ENCODE results near the gene DCBLD1. TPM values are rescaled to one million over a fixed set of nuclear protein-coding genes. Genes with fewer than 3 reads are reported as not detected.

The DCBLD1 gene
- total RNA-seq, 1 experiment from 2014 or later = 19.5 TPM

DNA sequence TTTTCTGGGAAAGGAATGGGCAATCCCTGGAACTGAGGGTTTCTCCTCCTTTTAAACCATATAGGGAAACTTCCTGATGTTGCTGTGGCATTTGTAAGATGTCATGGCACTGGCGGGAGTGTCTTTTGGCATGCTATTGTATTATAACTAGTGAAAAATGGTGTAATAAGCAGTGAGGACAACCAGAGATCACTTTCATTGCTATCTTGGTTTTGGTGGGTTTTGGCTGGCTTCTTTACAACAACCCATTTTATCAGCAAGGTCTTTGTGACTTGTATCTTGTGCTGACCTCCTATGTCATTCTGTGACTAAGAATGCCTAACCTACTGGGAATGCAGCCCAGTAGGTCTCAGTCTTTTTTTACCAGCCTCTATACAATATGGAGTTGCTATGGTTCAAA, 9.1 kb upstream of the DCBLD1 start:
- Histone ChIP-seq H3K27me3 (ENCODE audit: insufficient read depth, low read length) (no peaks in the 10 kb centered on the region), H3K9me3 (ENCODE audit: control insufficient read depth in 1 of 2, insufficient read depth in 1 of 2, low read depth in 1 of 2, low read length in 2 of 2) (no peaks in the 10 kb centered on the region), H4K20me1 (ENCODE audit: insufficient read depth) (no peaks in the 10 kb centered on the region), H3K9ac (ENCODE audit: low read length) (no peak overlapping the region), H2AFZ (ENCODE audit: low read depth, low read length, poor library complexity, severe bottlenecking) (no peak overlapping the region), H3K4me1 (ENCODE audit: control insufficient read depth in 1 of 2, insufficient read depth in 2 of 2, low read length in 2 of 2) (0 out of 4 replicates have a peak, but pooled peaks cover 0 to under 1% of the 10 kb centered on the region in 2 experiments), H3K4me3 (replicated peaks in 1 of 2; ENCODE audit: low read depth in 1 of 2, low read length in 2 of 2) (no peak overlapping the region), H3K4me2 (ENCODE audit: low read length) (no peak overlapping the region), H3K27ac (ENCODE audit: low read depth, low read length) (no peak overlapping the region), H3K79me2 (ENCODE audit: insufficient read depth, low read length) (no peaks in the 10 kb centered on the region), H3K9me2 (ENCODE audit: insufficient read depth) (no peaks in the 10 kb centered on the region), H3K36me3 (ENCODE audit: control insufficient read depth in 1 of 2, insufficient read depth in 2 of 2, low read length in 2 of 2) (no peaks in the 10 kb centered on the region)
- TF ChIP-seq SRF (IDR thresholded peaks at IDR 0.05; ENCODE audit: low read depth) (no peak), EGR1 (IDR thresholded peaks at IDR 0.05; ENCODE audit: low read depth) (no peak), JUND (IDR thresholded peaks at IDR 0.05) (no peak), TCF7L2 (IDR thresholded peaks at IDR 0.05; ENCODE audit: borderline replicate concordance, extremely low read depth, insufficient read depth, insufficient read length) (no peak), ZFX (IDR thresholded peaks at IDR 0.05) (no peak), FOSL1 (IDR thresholded peaks at IDR 0.05; ENCODE audit: low read depth) (no peak), SP1 (IDR thresholded peaks at IDR 0.05; ENCODE audit: low read depth) (no peak), YY1 (IDR thresholded peaks at IDR 0.05; ENCODE audit: extremely low read depth, insufficient replicate concordance, low read depth, low read length) (no peak), CBX3 (IDR thresholded peaks at IDR 0.05; ENCODE audit: low read depth) (no peak)
- TF ChIP-seq, protein P1, sequence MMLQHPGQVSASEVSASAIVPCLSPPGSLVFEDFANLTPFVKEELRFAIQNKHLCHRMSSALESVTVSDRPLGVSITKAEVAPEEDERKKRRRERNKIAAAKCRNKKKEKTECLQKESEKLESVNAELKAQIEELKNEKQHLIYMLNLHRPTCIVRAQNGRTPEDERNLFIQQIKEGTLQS (IDR thresholded peaks at IDR 0.05) = no peak
- TF ChIP-seq, protein P2, sequence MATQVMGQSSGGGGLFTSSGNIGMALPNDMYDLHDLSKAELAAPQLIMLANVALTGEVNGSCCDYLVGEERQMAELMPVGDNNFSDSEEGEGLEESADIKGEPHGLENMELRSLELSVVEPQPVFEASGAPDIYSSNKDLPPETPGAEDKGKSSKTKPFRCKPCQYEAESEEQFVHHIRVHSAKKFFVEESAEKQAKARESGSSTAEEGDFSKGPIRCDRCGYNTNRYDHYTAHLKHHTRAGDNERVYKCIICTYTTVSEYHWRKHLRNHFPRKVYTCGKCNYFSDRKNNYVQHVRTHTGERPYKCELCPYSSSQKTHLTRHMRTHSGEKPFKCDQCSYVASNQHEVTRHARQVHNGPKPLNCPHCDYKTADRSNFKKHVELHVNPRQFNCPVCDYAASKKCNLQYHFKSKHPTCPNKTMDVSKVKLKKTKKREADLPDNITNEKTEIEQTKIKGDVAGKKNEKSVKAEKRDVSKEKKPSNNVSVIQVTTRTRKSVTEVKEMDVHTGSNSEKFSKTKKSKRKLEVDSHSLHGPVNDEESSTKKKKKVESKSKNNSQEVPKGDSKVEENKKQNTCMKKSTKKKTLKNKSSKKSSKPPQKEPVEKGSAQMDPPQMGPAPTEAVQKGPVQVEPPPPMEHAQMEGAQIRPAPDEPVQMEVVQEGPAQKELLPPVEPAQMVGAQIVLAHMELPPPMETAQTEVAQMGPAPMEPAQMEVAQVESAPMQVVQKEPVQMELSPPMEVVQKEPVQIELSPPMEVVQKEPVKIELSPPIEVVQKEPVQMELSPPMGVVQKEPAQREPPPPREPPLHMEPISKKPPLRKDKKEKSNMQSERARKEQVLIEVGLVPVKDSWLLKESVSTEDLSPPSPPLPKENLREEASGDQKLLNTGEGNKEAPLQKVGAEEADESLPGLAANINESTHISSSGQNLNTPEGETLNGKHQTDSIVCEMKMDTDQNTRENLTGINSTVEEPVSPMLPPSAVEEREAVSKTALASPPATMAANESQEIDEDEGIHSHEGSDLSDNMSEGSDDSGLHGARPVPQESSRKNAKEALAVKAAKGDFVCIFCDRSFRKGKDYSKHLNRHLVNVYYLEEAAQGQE (IDR thresholded peaks at IDR 0.05; ENCODE audit: low read depth) = no peak
- TF ChIP-seq, protein P3, sequence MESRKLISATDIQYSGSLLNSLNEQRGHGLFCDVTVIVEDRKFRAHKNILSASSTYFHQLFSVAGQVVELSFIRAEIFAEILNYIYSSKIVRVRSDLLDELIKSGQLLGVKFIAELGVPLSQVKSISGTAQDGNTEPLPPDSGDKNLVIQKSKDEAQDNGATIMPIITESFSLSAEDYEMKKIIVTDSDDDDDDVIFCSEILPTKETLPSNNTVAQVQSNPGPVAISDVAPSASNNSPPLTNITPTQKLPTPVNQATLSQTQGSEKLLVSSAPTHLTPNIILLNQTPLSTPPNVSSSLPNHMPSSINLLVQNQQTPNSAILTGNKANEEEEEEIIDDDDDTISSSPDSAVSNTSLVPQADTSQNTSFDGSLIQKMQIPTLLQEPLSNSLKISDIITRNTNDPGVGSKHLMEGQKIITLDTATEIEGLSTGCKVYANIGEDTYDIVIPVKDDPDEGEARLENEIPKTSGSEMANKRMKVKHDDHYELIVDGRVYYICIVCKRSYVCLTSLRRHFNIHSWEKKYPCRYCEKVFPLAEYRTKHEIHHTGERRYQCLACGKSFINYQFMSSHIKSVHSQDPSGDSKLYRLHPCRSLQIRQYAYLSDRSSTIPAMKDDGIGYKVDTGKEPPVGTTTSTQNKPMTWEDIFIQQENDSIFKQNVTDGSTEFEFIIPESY (IDR thresholded peaks at IDR 0.05; ENCODE audit: extremely low read depth, insufficient replicate concordance, low read length) = no peak
- TF ChIP-seq, protein P4, sequence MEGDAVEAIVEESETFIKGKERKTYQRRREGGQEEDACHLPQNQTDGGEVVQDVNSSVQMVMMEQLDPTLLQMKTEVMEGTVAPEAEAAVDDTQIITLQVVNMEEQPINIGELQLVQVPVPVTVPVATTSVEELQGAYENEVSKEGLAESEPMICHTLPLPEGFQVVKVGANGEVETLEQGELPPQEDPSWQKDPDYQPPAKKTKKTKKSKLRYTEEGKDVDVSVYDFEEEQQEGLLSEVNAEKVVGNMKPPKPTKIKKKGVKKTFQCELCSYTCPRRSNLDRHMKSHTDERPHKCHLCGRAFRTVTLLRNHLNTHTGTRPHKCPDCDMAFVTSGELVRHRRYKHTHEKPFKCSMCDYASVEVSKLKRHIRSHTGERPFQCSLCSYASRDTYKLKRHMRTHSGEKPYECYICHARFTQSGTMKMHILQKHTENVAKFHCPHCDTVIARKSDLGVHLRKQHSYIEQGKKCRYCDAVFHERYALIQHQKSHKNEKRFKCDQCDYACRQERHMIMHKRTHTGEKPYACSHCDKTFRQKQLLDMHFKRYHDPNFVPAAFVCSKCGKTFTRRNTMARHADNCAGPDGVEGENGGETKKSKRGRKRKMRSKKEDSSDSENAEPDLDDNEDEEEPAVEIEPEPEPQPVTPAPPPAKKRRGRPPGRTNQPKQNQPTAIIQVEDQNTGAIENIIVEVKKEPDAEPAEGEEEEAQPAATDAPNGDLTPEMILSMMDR (IDR thresholded peaks at IDR 0.05 in 2 of 3, conservative IDR thresholded peaks at IDR 0.05 in 1 of 3; ENCODE audit: borderline replicate concordance in 1 of 3, insufficient read depth in 1 of 3, low read depth in 2 of 3, low read length in 2 of 3) = no peak
- TF ChIP-seq, protein P5, sequence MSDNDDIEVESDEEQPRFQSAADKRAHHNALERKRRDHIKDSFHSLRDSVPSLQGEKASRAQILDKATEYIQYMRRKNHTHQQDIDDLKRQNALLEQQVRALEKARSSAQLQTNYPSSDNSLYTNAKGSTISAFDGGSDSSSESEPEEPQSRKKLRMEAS (IDR thresholded peaks at IDR 0.05) = no peak
- ChIA-PET POLR2A (no interaction called here), CTCF (no interaction called here), RAD21 (ENCODE audit: low non-redundant PET in 1 of 2, low total read pairs in 2 of 2, uncharacterized antibody in 2 of 2, unreplicated experiment in 2 of 2) (no interaction called here)
- no TSS peak for BruUV-seq (replicated peaks)
- DNase-seq (ENCODE audit: low read depth, low spot score) (no peak), ATAC-seq (no peak)
- intact Hi-C loops (cut with micrococcal nuclease) = no loop called here
